ENCODE data around the gene ANXA1. TPM values are rescaled to one million over a fixed set of nuclear protein-coding genes. Genes with fewer than 3 reads are reported as not detected.

Gene ANXA1
- total and polyA plus RNA-seq, 2 of the 13 experiments (the other 11 are each of a cell fraction or from before 2014, with no cell fraction given): 0.15 to 0.20 TPM

GRCh38 chr9:73121375-73121935 is 30.2 kb upstream of the ANXA1 start:
- in situ Hi-C loops (cut with HindIII; ENCODE audit: extremely low pct_ligation_motif_present, low pct_unique_long_range_greater_than_20kb) (no loop called here), intact Hi-C loops (cut with micrococcal nuclease; ENCODE audit: unreplicated experiment) (no loop called here)
- no peak overlapping the region for H3K9ac ChIP-seq (ENCODE audit: insufficient read depth, low read depth, low read length)
- no peaks in the 10 kb centered on the region for H3K27me3 ChIP-seq (ENCODE audit: control insufficient read depth in 1 of 2, insufficient read depth in 2 of 2, low read length in 2 of 2)
- DNase-seq (ENCODE audit: low spot score) (no peak), FAIRE-seq (no peak), ATAC-seq (no peak)
- WGBS (ENCODE audit: low lambda C conversion rate): 3% methylated on average over 1 of the region's 1 CpG
- BruUV-seq (replicated peaks): no TSS peak
- no peaks in the 10 kb centered on the region for H3K4me1 ChIP-seq (ENCODE audit: insufficient read depth, low read length)
- no peaks in the 10 kb centered on the region for H3K79me2 ChIP-seq (ENCODE audit: insufficient read depth, low read length)
- H3K27ac ChIP-seq (ENCODE audit: extremely low read length, insufficient read depth, low read length): no peak overlapping the region
- H2AFZ ChIP-seq (ENCODE audit: low read length): no peak overlapping the region
- POLR2A ChIA-PET: no interaction called here
- no peaks in the 10 kb centered on the region for H3K36me3 ChIP-seq (replicated peaks in 1 of 2; ENCODE audit: control insufficient read depth in 1 of 2, insufficient read depth in 2 of 2, low read length in 2 of 2)
- no peaks in the 10 kb centered on the region for H4K20me1 ChIP-seq (ENCODE audit: insufficient read depth, low read length)
- H3K4me3 ChIP-seq (replicated peaks in 1 of 3; ENCODE audit: insufficient read depth in 1 of 3, low read depth in 2 of 3, low read length in 3 of 3): no peak overlapping the region
- CTCF ChIA-PET (ENCODE audit: low intra/inter-chr PET ratio, low total read pairs): no interaction called here
- no peak overlapping the region for H3K4me2 ChIP-seq (ENCODE audit: low read depth, low read length)
- TF ChIP-seq ZNF652 (CRISPR knock-in tag; IDR thresholded peaks at IDR 0.05; ENCODE audit: borderline replicate concordance, low read depth) (no peak), SRF (IDR thresholded peaks at IDR 0.05; ENCODE audit: low read depth, low read length) (no peak), MLX (CRISPR knock-in tag; IDR thresholded peaks at IDR 0.05) (no peak), ELF1 (CRISPR knock-in tag; IDR thresholded peaks at IDR 0.05) (no peak), THAP9 (CRISPR knock-in tag; IDR thresholded peaks at IDR 0.05; ENCODE audit: borderline replicate concordance) (no peak), E2F5 (CRISPR knock-in tag; conservative IDR thresholded peaks at IDR 0.05) (no peak), NPAS2 (CRISPR knock-in tag; IDR thresholded peaks at IDR 0.05; ENCODE audit: borderline replicate concordance) (no peak), FUBP1 (CRISPR knock-in tag; IDR thresholded peaks at IDR 0.05; ENCODE audit: borderline replicate concordance) (no peak), ZNF205 (CRISPR knock-in tag; IDR thresholded peaks at IDR 0.05) (no peak), NCOA1 (CRISPR knock-in tag; IDR thresholded peaks at IDR 0.05) (no peak), TEAD2 (CRISPR knock-in tag; IDR thresholded peaks at IDR 0.05) (no peak)
- H3K9me3 ChIP-seq (ENCODE audit: low read length): no peaks in the 10 kb centered on the region
